GM19463 (cell line): ENCODE measurements around the gene GLIS1.
"Not testable (repeated sequence)": the region's sequence is repeated elsewhere in the genome, so short reads cannot be mapped to it uniquely, and the experiment has no call there.

ENCODE experiments used
- ATAC-seq: cut with Tn5 transposase; IDR thresholded peaks from one replicate; pipeline ENCODE4 v1.9.1; 2021; ENCODE audit warnings: mild to moderate bottlenecking, moderate library complexity; ENCODE audit not compliant: unreplicated experiment

The GLIS1 gene

GRCh38 chr1:53572065-53572814 is 166.7 kb downstream of the GLIS1 start:
- no peak for ATAC-seq

- no peak for ATAC-seq
These were observed 170.4 kb downstream of the GLIS1 start for GRCh38 chr1:53568540-53568939.

GRCh38 chr1:53567851-53568250 is 171.1 kb downstream of the GLIS1 start:
- no peak for ATAC-seq

- no peak for ATAC-seq
These were observed 171.5 kb downstream of the GLIS1 start for GRCh38 chr1:53567450-53567849.

- no peak for ATAC-seq
These were observed 175.4 kb downstream of the GLIS1 start for GRCh38 chr1:53563611-53564010.

- no peak for ATAC-seq
These were observed 176.0 kb downstream of the GLIS1 start for GRCh38 chr1:53562981-53563379.

- ATAC-seq, result no peak
These were observed 176.5 kb downstream of the GLIS1 start for GRCh38 chr1:53562291-53562980.

- no peak for ATAC-seq
These were observed 177.4 kb downstream of the GLIS1 start for GRCh38 chr1:53561503-53562105.

GRCh38 chr1:53560581-53561502 is 178.1 kb downstream of the GLIS1 start:
- no peak for ATAC-seq

GRCh38 chr1:53559854-53560580 is 178.9 kb downstream of the GLIS1 start:
- no peak for ATAC-seq

GRCh38 chr1:53559391-53559815 is 179.6 kb downstream of the GLIS1 start:
- ATAC-seq, result no peak

- ATAC-seq, result no peak
These were observed 180.1 kb downstream of the GLIS1 start for GRCh38 chr1:53558739-53559315.

- no peak for ATAC-seq
These were observed 180.9 kb downstream of the GLIS1 start for GRCh38 chr1:53557830-53558738.

GRCh38 chr1:53557369-53557768 is 181.6 kb downstream of the GLIS1 start:
- ATAC-seq, result no peak

GRCh38 chr1:53556657-53557227 is 182.2 kb downstream of the GLIS1 start:
- no peak for ATAC-seq

- not testable (repeated sequence) for ATAC-seq
These were observed 183.2 kb downstream of the GLIS1 start for GRCh38 chr1:53555620-53556326.

GRCh38 chr1:53554592-53555305 is 184.2 kb downstream of the GLIS1 start:
- ATAC-seq, result no peak
